T-helper 2 cell treated with Interferon-gamma antibody and Interleukin-4, amounts not matched to agents 100 ng/mL and 5 ng/mL, for 36 hours (primary cell): ENCODE data around the gene PTPRD. TPM values are rescaled to one million over a fixed set of nuclear protein-coding genes. Genes with fewer than 3 reads are reported as not detected.
"Not testable (repeated sequence)": the region's sequence is repeated elsewhere in the genome, so short reads cannot be mapped to it uniquely, and the experiment has no call there.

ENCODE experiments used
- intact Hi-C: fragments of 100-400 bp; cut with micrococcal nuclease; formaldehyde crosslinking; loops from one replicate; pipeline ENCODE4 v1.15.1; 2023
- total RNA-seq: library from RNA; stranded (reverse); gene quantifications from 2 replicates; pipeline ENCODE4 v1.2.3, GENCODE V29; 2022

PTPRD gene
- total RNA-seq, 1 donor from 2014 or later, result not detected

DNA sequence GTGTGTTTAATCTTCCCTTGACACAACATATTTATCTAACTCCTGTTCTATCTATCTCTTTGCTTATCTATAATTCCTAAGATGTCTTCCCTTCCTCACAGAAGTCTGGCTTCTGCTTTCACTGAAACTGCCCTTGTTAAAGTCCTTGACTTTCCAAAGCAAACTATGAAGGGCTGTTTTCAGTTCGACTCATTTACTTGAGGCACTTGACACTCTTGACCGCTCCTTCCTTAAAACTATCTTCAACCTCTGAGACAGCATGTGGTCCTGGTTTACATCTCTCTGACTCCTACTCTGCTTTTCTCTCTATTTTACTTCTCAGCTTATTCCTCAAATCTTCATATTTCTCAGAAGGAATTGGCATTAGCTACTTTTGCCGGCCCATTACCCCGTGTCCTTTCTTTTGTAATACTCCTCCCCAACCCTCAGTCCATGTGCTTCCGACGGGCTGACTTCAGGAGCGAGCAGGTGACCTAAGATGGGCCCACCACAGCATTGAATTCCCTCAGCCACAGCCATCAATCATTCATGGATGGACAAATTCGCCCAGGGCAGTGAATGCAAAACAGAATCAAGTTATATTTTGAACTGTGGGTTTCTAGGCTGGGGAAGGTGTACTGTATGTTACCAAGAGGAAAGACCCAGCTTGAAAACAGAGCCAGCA is 1089.2 kb downstream of the PTPRD start:
- intact Hi-C loops, result no loop called here

DNA sequence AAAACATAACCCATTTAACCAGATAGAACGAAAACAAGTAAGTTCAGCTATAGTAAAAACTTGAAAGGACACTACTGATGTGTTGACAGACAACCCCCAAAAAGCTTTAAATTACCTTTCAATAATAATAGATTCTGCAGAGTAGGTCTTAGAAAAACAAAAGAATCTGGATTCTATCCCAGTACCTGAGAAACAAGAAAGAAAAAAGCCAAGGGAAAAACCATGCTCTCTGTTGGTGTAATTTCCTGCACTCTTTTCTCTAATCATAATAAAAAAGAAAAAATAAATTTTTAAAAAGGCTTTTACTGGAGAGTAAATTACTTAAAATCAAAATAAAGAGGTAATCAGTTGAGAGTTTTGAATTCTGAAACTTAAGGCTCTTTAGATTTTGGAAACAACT is 1090.4 kb downstream of the PTPRD start:
- intact Hi-C loops, result no loop called here

DNA sequence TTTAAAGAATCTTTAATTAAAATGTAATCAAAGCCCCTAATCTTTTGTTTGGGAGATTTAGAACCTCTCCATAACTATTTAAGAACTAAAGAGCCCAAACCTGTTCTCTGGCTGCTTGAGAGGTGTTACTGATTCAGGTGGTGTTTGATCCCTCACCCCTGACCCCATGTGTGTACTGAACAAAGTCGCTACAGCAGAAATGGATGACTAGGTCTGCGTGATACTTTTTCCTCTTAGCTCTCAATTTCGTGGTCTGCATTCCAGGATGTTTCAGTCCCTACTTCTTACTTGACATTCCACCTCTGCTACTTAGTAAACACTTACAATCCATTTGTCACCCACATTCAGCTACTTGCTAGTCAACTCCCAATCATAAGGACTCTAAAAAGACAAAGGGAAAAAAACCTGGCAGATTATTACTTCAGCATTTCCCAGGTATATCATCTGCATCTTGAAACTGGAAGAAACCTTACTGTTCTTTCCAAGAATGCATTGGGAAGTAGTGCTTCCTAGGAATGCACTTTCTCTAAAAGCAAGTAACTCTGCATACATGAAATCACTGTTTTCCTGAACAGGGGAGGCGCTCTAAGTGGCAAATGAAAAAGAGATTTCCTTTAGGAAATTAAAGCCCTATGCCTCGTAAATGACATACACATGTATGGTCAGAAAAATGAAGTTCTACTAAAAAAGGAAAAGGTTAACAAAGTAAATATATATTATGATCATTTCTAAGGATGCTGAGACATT is 1091.6 kb downstream of the PTPRD start:
- intact Hi-C loops, result no loop called here

DNA sequence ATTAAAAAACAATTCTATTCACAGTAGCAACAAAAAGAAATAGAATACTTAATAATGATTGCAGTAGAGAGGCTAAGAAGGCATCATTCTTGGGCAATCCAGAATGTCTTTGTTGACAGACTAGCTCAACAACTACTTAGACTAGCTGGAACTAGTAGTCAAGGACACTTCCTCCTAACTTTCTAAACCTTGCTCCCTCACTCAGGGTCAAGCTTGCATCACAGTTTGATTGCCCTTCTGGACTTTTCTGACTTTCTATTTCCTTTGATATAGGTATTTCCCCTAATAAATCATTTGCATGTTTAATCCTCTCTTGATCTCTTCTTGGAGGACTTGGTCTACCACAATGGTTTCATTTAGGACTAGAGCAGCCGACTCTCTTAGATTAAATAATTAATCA is 1107.9 kb downstream of the PTPRD start:
- intact Hi-C loops, result no loop called here

DNA sequence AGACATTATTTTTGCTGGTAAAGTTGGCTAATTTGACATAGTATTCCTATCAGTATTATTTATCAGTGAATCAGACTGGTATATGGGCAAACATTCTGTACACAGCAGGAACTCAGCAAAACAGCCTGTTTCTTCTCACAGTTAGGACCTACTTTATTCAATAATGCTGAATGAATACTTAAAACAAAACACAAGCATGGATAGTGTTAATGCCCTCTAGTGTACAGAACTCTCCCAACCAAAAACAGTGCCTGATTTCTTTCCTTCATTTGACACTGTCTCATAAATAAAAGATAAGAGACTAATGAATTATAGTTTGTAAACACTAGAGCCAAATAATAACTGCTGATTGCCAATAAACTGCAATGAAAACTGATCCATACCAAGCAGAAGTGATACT is 1113.3 kb downstream of the PTPRD start:
- intact Hi-C loops, result no loop called here

DNA sequence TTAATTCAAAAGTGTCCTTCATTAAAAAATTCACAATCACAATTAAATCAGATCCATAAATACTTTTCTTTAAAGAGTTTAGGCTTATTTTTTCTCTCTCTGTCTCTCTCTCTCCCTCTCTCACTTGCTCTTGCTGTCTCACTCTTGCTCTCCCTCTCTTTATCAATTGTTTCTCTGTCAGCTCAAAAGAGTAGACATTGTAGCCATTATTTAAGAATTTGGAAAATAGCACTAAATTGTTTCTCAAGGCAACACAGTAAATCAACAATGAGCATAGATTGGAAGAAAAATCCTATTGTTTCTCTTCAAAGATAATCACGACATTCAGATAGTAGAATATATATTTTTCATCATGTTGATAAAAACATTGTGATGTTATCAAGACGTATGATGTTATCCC is 1114.0 kb downstream of the PTPRD start:
- intact Hi-C loops, result no loop called here

DNA sequence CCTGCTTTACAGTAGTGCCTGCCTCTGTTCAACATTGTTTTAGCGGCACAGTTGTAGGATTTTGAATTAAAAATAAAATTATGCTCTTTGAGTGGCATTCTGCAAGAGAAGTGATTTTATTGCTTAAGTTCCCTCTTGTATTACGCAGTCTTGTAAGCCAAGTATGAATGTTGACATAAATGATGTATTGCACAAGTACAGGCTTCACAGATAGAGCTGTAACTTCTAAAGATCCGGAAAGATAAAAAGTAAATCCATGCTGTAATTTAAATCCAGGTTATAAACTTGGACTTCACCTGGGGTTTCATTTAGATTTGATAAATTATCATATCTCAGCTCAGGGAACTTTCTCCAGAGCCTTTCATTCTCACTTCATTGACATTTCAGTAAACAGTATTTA is 1114.7 kb downstream of the PTPRD start:
- intact Hi-C loops, result no loop called here

DNA sequence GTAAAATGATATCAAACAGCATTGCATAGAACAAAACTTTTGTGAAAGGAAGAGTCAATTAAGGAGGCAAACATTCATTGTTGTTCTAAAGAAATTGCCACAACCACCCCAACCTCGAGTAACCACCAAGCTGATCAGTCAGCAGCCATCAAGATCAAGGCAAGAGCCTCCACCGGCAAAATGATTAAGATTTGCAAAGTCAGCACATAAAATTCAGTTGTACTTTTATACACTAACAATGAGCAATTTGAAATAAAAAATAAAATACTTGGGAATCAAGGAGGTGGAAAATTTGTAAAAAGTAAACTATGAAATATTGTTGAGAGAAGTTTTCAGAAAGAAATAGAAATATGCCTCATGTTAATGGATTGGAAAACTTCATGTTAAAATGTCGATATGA is 1118.5 kb downstream of the PTPRD start:
- intact Hi-C loops, result no loop called here

DNA sequence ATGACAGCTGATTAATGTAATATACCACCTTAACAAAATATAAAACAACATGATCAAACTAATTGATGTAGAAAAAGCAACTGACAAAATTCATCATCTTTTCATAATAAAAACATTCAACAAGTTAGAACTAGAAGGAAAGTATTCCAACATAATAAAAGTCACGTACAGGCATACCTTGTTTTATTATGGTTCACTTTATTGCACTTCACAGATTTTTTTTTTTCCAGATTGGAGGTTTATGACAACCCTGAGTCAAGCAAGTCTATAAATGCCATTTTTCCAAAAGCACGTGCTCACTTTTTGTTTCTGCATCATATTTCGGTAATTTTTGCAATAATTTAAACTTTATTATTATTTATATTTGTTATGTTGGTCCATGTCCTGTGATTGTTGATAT is 1120.3 kb downstream of the PTPRD start:
- intact Hi-C loops, result no loop called here

DNA sequence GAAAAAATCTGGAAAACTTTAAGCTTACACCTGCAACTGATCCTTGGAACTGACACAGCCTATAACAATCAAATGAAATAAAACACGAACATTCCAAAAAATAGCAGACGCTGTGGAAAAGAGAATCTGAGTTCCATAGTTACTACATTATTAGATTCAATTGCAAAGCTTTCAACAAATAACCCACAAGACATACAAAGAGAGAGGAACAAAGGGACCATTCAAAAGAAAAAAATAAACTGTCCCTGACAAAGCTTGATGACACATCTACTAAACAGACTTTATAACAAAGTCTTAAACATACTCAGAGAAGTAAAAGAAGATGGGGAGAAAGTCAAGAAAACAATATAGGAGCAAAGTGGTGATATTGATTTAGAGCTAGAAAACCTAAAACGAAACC is 1123.6 kb downstream of the PTPRD start:
- intact Hi-C loops, result no loop called here

DNA sequence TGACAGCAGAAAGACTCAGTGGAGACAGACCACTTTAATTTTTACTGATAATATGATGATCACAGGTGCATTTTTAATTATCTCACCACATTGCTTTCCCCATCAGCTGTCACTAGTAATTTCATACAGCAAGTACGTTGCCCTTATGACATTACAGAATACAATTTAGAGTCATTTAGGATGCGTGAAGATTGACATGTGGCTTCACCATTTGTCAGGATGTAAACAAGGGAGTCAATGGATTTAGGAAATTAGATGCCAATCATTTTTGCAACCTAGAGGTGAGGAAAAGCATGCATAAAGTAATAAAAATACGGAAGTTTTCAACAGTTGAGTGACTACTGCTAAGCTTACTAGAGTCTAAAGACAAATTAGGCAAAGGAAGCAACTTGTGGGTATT is 1129.6 kb downstream of the PTPRD start:
- intact Hi-C loops, result no loop called here

DNA sequence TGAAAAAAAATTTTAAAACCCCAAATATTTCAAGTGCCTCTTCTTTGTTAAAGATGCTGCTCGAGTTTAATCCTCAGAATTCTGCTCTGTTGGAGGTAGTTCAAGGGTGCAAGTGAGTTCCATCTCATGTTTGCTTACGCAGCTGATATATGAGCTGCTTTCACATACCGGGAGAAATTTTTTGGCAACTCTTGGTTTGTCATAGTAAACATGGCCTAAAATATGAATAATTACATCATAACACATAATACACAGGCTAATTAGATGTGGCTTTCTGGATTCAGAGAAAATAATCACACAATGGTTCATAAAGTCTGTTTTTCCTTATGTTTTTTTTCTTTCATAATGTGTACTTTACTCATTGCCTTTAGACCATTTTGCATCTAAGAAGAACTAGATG is 1134.1 kb downstream of the PTPRD start:
- intact Hi-C loops, result no loop called here

DNA sequence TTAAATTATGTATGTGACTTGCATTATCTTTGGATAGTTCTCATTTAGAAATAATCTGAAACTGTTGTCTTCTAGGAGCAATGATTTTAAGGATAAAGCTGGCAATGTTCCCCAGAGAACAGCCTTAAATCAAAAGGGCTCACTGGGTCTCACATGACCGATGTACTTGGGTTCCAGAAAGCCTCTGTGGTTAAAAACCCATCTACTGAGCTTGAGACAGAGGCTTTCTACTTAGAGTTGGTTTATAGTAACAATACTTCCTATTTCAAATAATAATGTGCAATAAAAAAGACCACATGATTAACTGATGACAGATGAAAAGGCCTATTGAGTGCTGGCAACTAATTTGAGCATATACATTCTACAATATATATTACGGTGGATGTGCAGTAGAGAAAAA is 1143.5 kb downstream of the PTPRD start:
- intact Hi-C loops, result no loop called here

DNA sequence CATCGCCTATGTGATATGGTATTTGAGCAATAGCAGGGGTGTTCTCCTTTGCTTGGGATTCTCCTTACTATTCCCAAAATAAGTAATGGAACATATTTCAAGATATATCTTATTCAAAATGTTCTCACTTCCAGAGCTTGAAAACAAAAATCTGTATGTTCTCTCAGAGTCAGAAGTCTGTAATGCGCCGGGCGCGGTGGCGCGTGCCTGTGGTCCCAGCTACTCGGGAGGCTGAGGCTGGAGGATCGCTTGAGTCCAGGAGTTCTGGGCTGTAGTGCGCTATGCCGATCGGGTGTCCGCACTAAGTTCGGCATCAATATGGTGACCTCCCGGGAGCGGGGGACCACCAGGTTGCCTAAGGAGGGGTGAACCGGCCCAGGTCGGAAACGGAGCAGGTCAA is 1170.9 kb downstream of the PTPRD start:
- intact Hi-C loops, result not testable (repeated sequence)

DNA sequence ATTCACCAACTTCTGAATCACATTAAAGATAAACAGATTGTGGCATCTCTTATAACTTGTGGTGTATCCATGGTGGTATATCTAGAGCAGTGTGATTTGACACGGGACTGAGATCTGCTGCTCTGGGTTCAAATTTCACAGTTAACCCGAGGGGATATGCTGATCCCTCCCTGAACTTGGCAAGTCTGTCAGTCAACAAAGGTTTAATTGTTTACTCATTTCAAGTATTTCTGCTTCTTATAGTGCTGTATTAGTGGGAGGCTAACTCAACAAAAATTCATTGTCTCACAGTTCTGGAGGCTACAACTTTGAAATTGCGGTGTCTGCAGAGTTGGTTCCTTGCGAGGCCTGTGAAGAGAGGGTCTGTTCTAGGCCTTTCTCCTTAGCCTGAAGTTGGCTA is 1175.2 kb downstream of the PTPRD start:
- intact Hi-C loops, result no loop called here

DNA sequence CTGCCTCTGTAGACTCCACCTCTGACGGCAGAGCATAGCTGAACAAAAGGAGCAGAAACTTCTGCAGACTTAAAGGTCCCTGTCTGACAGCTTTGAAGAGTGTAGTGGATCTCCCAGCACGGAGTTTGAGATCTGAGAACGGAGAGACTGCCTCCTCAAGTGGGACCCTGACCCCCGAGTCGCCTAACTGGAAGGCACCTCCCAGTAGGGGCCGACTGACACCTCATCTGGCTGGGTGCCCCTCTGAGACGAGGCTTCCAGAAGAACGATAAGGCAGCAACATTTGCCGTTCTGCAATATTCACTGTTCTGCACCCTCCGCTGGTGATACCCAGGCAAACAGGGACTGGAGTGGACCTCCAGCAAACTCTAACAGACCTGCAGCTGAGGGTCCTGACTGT is 1186.3 kb downstream of the PTPRD start:
- intact Hi-C loops, result not testable (repeated sequence)

DNA sequence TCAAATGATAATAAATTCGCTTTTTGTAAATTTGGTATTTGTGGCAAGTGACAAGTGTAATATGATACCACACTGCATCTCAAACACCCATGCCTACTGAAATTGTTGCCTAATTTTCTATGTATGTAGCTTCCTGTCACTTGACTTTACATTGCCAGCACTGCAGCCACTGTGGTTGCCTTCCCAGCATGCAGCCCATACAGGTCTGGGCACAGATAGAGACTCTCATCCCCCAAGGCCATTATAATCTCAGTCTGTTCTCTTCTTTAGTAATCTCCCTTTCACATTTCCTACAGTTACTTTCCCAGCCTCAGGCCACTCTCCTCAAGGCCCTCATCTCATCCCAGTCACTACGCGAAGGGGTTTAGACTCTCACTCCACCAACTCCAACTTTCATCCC is 1200.6 kb downstream of the PTPRD start:
- intact Hi-C loops, result no loop called here

DNA sequence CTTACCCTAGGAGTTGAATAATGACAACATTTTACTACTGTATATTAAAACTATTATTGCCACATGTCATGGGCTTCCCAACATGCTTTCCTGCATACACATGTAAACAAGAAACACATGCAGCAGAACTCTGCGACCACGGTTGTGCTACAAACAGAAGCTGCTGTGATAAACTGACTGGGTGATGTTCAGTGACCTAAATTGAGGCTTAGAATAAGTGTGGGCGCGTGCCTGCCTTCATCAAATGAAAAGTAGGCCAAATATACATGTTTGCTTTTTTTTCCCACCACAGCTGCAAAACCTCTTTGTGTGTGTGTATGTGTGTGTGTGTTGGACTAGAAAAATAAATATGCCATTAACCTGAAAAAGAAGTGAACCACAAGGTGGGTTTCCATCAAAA is 1202.1 kb downstream of the PTPRD start:
- intact Hi-C loops, result no loop called here

DNA sequence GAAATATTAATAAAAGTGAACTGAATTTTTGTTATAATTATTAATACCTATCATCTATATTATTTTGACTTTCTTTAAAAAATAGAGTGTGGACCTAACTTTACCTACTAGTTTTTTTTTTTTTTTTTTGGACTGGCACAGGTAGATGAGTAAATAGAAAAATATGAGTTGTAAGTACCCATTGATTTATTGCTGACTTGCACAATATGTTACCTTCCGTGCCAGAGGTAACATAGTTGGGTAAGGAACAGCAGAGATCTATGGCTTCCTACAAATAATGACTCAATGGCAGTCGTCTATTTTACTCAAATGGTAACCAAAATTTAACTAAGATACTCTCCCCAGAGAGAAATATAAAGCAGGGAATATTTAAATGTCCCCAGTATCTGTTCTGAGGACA is 1212.8 kb downstream of the PTPRD start:
- intact Hi-C loops, result no loop called here

DNA sequence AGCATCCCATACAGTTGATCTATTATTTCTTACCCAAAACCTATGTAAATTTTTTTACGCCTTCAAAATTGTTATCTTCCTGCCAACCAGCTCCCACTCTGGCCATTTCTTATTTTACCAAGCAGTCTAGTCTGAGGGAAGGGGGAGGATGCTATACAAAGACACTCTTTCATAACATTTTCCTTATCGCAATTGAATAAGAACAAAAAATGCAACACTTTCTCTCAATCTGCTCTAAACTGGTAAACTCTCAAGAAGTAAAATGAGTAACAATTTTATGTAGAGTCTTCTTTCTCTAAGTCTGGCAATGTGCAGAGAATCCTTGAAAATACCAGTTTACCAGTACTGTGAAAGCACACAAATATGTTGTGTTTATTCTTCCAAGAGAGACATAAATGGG is 1216.3 kb downstream of the PTPRD start:
- intact Hi-C loops, result no loop called here

DNA sequence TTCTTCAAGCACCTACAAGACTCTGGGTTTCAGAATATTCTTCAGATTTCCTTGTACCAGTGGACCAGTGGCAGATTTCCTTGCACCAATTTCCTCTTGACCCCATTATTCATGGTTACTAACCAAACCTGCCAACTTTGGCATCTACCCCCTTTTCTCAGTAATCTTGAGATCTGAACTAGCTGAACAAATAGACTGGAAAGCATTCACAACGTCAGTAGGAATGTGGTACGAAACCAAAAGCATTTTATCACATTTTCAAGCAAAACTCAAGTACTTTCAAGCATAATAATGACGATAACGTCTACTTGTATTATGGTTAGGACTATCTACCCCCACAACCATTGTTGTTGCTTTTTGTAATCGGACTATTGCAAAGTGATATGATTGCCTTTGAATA is 1217.3 kb downstream of the PTPRD start:
- intact Hi-C loops, result no loop called here

DNA sequence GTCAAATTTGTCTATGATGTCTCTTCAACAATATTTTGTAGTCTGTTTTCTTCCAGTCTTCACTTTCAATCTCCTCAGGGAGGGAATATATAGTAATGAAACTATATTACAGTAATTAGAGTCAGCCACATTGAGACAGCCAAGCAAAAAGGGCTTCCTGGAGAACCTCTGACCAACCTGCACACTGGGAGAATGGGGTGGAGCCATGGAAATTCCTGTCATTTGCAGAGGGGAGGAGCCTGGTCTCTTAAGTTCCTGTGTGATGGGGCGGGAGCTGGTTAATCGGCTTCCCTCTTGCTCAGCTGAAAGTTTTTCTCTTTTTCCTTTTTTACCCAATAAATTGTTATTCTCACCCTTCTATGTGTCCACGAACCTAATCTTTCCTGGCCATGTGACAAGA is 1220.0 kb downstream of the PTPRD start:
- intact Hi-C loops, result no loop called here

DNA sequence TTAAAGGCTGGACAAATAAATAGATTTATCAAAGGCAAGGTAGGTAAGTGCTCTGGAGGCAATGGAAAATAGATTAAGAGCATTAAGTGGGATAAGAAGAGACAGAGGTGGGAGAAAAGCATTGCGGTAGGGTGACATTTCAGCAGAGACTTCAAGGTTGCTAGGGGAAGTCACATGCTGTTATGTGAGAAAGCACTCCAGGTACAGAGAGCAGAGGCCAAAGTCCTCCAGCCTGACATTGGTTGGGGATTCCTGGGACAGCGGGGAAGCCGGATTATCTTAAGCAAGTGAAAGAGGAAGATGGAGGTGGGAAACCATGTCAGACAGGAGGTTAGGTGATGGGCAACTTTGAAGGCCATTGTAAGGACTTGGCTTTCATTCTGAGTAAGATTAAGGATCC is 1222.9 kb downstream of the PTPRD start:
- intact Hi-C loops, result no loop called here
